HEK293 (cell line): Measurements from ENCODE around the gene HGS.

Experiments
- CTCF ChIA-PET: fragments of 350-600 bp; formaldehyde crosslinking; extraction: SDS; loops from one replicate; lab custom pipeline; 2021; ENCODE audit warnings: antibody characterized with exemption; lab: Yijun Ruan, JAX
- POLR2A ChIA-PET: fragments of 300-600 bp; formaldehyde crosslinking; extraction: SDS; loops from one replicate; lab custom pipeline; 2020; ENCODE audit warnings: antibody characterized with exemption, inconsistent platforms; lab: Yijun Ruan, JAX
- H3K27ac ChIP-seq: fragments of 200-500 bp; sonication (Bioruptor generic); 2 replicates; pipeline ENCODE4 v1.5.1; 2014; ENCODE audit warnings: low read depth, low read length, control low read depth, inconsistent platforms; ENCODE audit errors: extremely low read depth
- H3K36me3 ChIP-seq, 2 experiments: fragments of 200-500 bp in 1 of 2; sonication (Bioruptor generic) in 1 of 2; 1 replicate in 1 of 2; 2 replicates in 1 of 2; pipeline ENCODE4 v1.5.1; 2014 to 2017; ENCODE audit warnings: inconsistent platforms in 2 of 2, low read length in 2 of 2; ENCODE audit not compliant: control insufficient read depth in 2 of 2, insufficient read depth in 1 of 2
- H3K4me1 ChIP-seq: fragments of 200-500 bp; sonication (Bioruptor generic); 2 replicates; pipeline ENCODE4 v1.5.1; 2014; ENCODE audit warnings: mild to moderate bottlenecking, low read length, inconsistent platforms; ENCODE audit not compliant: control insufficient read depth, insufficient read depth
- H3K4me3 ChIP-seq: 2 replicates; pipeline ENCODE4 v1.5.1; 2011; ENCODE audit warnings: low read depth, mild to moderate bottlenecking, control low read depth, low read length, moderate library complexity
- H3K9me3 ChIP-seq: fragments of 200-500 bp; sonication (Bioruptor generic); 2 replicates; pipeline ENCODE4 v1.5.1; 2014; ENCODE audit warnings: low read depth, low read length, inconsistent platforms; ENCODE audit not compliant: control insufficient read depth, insufficient read depth
- BCL11A ChIP-seq: fragments of 450-650 bp; formaldehyde crosslinking; IDR thresholded peaks from 2 replicates; pipeline ENCODE4 v1.5.1; 2016; ENCODE audit warnings: low read depth, missing biosample characterization, missing genetic modification characterization
- GLIS1 ChIP-seq: fragments of 450-650 bp; formaldehyde crosslinking; IDR thresholded peaks from 2 replicates; pipeline ENCODE4 v1.5.1; 2016; ENCODE audit warnings: missing biosample characterization, missing genetic modification characterization
- GLIS2 ChIP-seq: fragments of 450-650 bp; formaldehyde crosslinking; IDR thresholded peaks from 2 replicates; pipeline ENCODE4 v1.5.1; 2016; ENCODE audit warnings: missing biosample characterization, missing genetic modification characterization
- WT1 ChIP-seq: fragments of 450-650 bp; formaldehyde crosslinking; IDR thresholded peaks from 2 replicates; pipeline ENCODE4 v1.5.1; 2016; ENCODE audit warnings: missing biosample characterization, missing genetic modification characterization
- ZBTB8A ChIP-seq: fragments of 450-650 bp; formaldehyde crosslinking; IDR thresholded peaks from 2 replicates; pipeline ENCODE4 v1.5.1; 2016; ENCODE audit warnings: missing biosample characterization, missing genetic modification characterization
- ZNF24 ChIP-seq: fragments of 450-650 bp; formaldehyde crosslinking; IDR thresholded peaks from 2 replicates; pipeline ENCODE4 v1.5.1; 2016; ENCODE audit warnings: missing biosample characterization, missing genetic modification characterization
- ZNF274 ChIP-seq, 2 experiments: fragments of 200-500 bp in 1 of 2; fragments of 450-650 bp in 1 of 2; sonication (Bioruptor generic) in 1 of 2; formaldehyde crosslinking in 1 of 2; IDR thresholded peaks; 2 replicates each; pipeline versions ENCODE4 v1.5.1 to v1.6.1; 2014 to 2016; ENCODE audit warnings: borderline replicate concordance in 1 of 2, inconsistent platforms in 1 of 2, low read length in 1 of 2, missing biosample characterization in 1 of 2, missing genetic modification characterization in 1 of 2
- ZNF600 ChIP-seq: fragments of 450-650 bp; formaldehyde crosslinking; IDR thresholded peaks from 2 replicates; pipeline ENCODE4 v1.5.1; 2016; ENCODE audit warnings: missing biosample characterization, missing genetic modification characterization
- TF ChIP-seq, protein P1 (sequence below): fragments of 450-650 bp; IDR thresholded peaks from 2 replicates; pipeline ENCODE4 v1.5.1; 2018; ENCODE audit warnings: missing biosample characterization, mild to moderate bottlenecking, missing genetic modification characterization
- TF ChIP-seq, protein P2 (sequence below): fragments of 450-650 bp; formaldehyde crosslinking; IDR thresholded peaks from 2 replicates; pipeline ENCODE4 v1.5.1; 2016; ENCODE audit warnings: missing biosample characterization, missing genetic modification characterization
- TF ChIP-seq, protein P3 (sequence below): fragments of 450-650 bp; formaldehyde crosslinking; IDR thresholded peaks from 2 replicates; pipeline ENCODE4 v1.5.1; 2017; ENCODE audit warnings: missing biosample characterization, missing genetic modification characterization
- TF ChIP-seq, protein P4 (sequence below): fragments of 450-650 bp; formaldehyde crosslinking; IDR thresholded peaks from 2 replicates; pipeline ENCODE4 v1.5.1; 2016; ENCODE audit warnings: missing biosample characterization, missing genetic modification characterization
- TF ChIP-seq, protein P5 (sequence below): fragments of 450-650 bp; formaldehyde crosslinking; IDR thresholded peaks from 2 replicates; pipeline ENCODE4 v1.5.1; 2016; ENCODE audit warnings: missing biosample characterization, missing genetic modification characterization

HGS gene

DNA sequence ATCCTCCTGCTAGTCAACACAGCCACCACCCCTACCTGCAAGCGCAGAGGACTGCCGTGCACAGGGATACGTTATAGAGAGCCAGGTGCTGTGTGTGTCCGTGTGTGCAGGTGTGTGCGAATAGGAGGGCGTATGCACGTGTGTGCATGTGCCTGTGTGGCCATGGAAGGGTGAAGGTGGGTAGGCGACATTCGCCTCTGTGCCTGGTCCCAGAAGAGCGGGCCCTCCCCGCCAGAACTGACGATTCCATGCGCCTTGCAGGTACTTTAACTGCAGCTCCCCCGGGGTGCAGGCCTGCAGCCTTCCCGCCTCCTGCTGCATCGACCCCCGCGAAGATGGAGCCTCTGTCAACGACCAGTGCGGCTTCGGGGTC, 36.2 kb upstream of the HGS start:
- Histone ChIP-seq H3K4me3 (no peak overlapping the region), H3K9me3 (no peaks in the 10 kb centered on the region), H3K4me1 (no peaks in the 10 kb centered on the region), H3K36me3 (peaks cover 0 to 6% of the 10 kb centered on the region in 2 experiments; a peak in 1 of 3 replicates), H3K27ac (no peak overlapping the region)
- TF ChIP-seq, protein P1, sequence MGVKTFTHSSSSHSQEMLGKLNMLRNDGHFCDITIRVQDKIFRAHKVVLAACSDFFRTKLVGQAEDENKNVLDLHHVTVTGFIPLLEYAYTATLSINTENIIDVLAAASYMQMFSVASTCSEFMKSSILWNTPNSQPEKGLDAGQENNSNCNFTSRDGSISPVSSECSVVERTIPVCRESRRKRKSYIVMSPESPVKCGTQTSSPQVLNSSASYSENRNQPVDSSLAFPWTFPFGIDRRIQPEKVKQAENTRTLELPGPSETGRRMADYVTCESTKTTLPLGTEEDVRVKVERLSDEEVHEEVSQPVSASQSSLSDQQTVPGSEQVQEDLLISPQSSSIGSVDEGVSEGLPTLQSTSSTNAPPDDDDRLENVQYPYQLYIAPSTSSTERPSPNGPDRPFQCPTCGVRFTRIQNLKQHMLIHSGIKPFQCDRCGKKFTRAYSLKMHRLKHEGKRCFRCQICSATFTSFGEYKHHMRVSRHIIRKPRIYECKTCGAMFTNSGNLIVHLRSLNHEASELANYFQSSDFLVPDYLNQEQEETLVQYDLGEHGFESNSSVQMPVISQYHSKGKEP (tag by site-specific recombination) = peak; percentile 45; the same call in 1 of the 2 replicates
- no peak for TF ChIP-seq WT1 (tag by site-specific recombination)
- CTCF ChIA-PET = no interaction called here
- POLR2A ChIA-PET = interaction anchor here (0.6 to 2.0 kb wide), 3 partner anchors 8 to 33 kb away, joined by 3 to 10 read pairs (median 5); no protein-coding TSS in a partner anchor

DNA sequence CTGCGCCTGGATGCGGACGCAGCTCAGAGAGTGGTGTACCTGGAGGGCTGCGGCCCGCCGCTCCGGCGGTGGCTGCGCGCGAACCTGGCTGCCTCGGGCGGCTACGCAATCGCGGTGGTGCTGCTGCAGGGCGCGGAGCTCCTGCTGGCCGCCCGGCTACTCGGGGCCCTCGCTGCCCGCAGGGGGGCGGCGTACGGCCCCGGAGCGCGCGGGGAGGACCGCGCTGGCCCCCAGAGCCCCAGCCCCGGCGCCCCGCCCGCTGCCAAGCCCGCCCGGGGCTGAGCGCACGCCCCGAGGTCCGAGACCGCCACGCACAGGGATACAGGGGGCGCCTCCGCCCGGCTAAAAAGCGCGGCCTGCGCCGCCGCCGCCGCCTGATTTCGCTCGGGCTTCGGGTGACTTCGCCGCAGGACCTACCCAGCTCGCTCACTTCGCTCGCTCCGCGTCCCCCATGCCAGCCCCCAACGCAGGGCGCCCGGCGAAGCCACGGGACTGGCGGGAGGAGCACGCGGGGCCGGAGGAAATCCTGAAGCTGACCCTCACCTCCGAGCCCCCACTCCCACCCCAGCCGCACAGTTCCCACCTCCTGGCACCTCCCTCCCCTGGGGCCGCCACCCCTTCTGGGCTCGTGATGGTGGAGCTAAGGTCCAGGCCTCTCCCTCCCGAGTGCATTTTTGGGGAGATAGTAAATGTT, 35.7 kb upstream of the HGS start:
- peaks cover 0 to 6% of the 10 kb centered on the region in 2 experiments; a peak in 1 of 3 replicates for H3K36me3 ChIP-seq
- no peak for TF ChIP-seq BCL11A (tag by site-specific recombination)
- H3K4me1 ChIP-seq = no peaks in the 10 kb centered on the region
- no peak overlapping the region for H3K4me3 ChIP-seq
- CTCF ChIA-PET = no interaction called here
- H3K27ac ChIP-seq = no peak overlapping the region
- H3K9me3 ChIP-seq = no peaks in the 10 kb centered on the region
- POLR2A ChIA-PET = interaction anchor here (0.6 to 2.0 kb wide), 2 partner anchors 17 to 32 kb away, joined by 5 to 10 read pairs; no protein-coding TSS in a partner anchor

DNA sequence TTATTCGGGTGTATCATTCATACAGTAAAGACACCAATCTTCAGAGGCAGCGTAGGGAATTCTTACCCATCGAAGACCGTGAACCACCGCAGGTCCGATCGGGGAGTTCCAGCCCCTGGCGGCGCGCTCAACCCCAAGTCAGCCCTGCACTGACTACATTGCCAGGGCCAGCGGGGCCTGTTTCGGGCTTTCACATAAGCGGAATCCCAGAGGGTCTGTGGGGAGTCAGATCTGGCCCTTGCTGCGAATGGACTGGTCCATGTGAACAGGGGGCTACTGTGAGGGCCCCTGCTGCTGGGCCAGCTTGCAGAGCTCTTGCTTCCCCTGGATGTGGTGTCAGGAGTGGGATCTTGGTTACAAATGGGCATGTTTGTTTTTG, 35.1 kb upstream of the HGS start:
- Histone ChIP-seq H3K9me3 (no peaks in the 10 kb centered on the region), H3K4me1 (no peaks in the 10 kb centered on the region), H3K27ac (no peak overlapping the region), H3K4me3 (no peak overlapping the region), H3K36me3 (peaks cover 0 to 6% of the 10 kb centered on the region in 2 experiments; a peak in 1 of 3 replicates)
- ChIA-PET CTCF (interaction anchor here (1.0 kb wide), 1 partner anchor 208 kb away, joined by 4 read pairs; no protein-coding TSS in a partner anchor), POLR2A (no interaction called here)
- TF ChIP-seq, protein P2, sequence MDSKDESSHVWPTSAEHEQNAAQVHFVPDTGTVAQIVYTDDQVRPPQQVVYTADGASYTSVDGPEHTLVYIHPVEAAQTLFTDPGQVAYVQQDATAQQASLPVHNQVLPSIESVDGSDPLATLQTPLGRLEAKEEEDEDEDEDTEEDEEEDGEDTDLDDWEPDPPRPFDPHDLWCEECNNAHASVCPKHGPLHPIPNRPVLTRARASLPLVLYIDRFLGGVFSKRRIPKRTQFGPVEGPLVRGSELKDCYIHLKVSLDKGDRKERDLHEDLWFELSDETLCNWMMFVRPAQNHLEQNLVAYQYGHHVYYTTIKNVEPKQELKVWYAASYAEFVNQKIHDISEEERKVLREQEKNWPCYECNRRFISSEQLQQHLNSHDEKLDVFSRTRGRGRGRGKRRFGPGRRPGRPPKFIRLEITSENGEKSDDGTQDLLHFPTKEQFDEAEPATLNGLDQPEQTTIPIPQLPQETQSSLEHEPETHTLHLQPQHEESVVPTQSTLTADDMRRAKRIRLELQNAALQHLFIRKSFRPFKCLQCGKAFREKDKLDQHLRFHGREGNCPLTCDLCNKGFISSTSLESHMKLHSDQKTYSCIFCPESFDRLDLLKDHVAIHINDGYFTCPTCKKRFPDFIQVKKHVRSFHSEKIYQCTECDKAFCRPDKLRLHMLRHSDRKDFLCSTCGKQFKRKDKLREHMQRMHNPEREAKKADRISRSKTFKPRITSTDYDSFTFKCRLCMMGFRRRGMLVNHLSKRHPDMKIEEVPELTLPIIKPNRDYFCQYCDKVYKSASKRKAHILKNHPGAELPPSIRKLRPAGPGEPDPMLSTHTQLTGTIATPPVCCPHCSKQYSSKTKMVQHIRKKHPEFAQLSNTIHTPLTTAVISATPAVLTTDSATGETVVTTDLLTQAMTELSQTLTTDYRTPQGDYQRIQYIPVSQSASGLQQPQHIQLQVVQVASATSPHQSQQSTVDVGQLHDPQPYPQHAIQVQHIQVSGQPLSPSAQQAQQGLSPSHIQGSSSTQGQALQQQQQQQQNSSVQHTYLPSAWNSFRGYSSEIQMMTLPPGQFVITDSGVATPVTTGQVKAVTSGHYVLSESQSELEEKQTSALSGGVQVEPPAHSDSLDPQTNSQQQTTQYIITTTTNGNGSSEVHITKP = peak; percentile 30; the same call in 1 of the 2 replicates
- TF ChIP-seq ZNF274 (IDR thresholded peaks at IDR 0.05; ENCODE audit: low read length) (no peak), ZNF274 (tag by site-specific recombination; IDR thresholded peaks at IDR 0.05; ENCODE audit: borderline replicate concordance) (no peak)

DNA sequence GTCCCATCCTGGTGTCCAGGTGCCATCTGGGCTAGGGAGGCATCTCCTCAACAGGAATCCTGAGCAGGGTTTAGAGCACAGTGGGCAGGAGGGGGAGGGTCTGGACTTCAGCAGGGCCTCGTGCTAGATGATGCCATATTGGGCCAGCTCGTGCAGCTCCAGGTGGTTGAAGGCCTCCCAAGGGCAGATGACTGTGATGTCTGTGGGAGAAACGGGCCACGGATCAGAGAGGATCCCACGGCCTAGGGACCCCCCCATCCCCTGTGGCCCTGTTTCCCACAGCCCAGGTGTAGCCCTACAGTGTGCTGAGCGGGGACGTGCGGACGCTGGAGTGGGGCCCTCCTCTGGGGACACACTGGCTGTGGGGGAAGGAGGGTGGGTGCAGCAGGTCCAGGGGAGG, 32.9 kb upstream of the HGS start:
- Histone ChIP-seq H3K4me3 (no peak overlapping the region), H3K9me3 (no peaks in the 10 kb centered on the region), H3K27ac (no peak overlapping the region), H3K4me1 (no peaks in the 10 kb centered on the region), H3K36me3 (no peaks in the 10 kb centered on the region)
- POLR2A ChIA-PET = no interaction called here
- CTCF ChIA-PET = no interaction called here
- TF ChIP-seq, protein P3, sequence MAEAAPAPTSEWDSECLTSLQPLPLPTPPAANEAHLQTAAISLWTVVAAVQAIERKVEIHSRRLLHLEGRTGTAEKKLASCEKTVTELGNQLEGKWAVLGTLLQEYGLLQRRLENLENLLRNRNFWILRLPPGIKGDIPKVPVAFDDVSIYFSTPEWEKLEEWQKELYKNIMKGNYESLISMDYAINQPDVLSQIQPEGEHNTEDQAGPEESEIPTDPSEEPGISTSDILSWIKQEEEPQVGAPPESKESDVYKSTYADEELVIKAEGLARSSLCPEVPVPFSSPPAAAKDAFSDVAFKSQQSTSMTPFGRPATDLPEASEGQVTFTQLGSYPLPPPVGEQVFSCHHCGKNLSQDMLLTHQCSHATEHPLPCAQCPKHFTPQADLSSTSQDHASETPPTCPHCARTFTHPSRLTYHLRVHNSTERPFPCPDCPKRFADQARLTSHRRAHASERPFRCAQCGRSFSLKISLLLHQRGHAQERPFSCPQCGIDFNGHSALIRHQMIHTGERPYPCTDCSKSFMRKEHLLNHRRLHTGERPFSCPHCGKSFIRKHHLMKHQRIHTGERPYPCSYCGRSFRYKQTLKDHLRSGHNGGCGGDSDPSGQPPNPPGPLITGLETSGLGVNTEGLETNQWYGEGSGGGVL (tag by site-specific recombination) = 0 out of 2 replicates have a peak, but pooled peaks have one; percentile 33
- TF ChIP-seq, protein P4, sequence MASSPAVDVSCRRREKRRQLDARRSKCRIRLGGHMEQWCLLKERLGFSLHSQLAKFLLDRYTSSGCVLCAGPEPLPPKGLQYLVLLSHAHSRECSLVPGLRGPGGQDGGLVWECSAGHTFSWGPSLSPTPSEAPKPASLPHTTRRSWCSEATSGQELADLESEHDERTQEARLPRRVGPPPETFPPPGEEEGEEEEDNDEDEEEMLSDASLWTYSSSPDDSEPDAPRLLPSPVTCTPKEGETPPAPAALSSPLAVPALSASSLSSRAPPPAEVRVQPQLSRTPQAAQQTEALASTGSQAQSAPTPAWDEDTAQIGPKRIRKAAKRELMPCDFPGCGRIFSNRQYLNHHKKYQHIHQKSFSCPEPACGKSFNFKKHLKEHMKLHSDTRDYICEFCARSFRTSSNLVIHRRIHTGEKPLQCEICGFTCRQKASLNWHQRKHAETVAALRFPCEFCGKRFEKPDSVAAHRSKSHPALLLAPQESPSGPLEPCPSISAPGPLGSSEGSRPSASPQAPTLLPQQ (tag by site-specific recombination) = no peak
- TF ChIP-seq ZNF24 (tag by site-specific recombination) = no peak
- peak; percentile 47 for TF ChIP-seq ZNF600
- peak; percentile 43 for TF ChIP-seq GLIS1 (tag by site-specific recombination)
- TF ChIP-seq GLIS2 (tag by site-specific recombination) = 0 out of 2 replicates have a peak, but pooled peaks have one; percentile 12
- TF ChIP-seq ZBTB8A (tag by site-specific recombination) = 0 out of 2 replicates have a peak, but pooled peaks have one; percentile 28
- TF ChIP-seq, protein P5, sequence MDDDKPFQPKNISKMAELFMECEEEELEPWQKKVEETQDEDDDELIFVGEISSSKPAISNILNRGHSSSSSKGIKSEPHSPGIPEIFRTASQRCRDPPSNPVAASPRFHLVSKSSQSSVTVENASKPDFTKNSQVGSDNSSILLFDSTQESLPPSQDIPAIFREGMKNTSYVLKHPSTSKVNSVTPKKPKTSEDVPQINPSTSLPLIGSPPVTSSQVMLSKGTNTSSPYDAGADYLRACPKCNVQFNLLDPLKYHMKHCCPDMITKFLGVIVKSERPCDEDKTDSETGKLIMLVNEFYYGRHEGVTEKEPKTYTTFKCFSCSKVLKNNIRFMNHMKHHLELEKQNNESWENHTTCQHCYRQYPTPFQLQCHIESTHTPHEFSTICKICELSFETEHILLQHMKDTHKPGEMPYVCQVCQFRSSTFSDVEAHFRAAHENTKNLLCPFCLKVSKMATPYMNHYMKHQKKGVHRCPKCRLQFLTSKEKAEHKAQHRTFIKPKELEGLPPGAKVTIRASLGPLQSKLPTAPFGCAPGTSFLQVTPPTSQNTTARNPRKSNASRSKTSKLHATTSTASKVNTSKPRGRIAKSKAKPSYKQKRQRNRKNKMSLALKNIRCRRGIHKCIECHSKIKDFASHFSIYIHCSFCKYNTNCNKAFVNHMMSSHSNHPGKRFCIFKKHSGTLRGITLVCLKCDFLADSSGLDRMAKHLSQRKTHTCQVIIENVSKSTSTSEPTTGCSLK = no peak
